Peyer's patch (tissue), 4 donors: ENCODE results near the gene CDCA3.

Experiments used
- CTCF ChIP-seq, 6 experiments: fragments of 450-650 bp in 4 of 6; fragments of 200-600 bp in 2 of 6; sonication (generic) in 1 of 6; IDR thresholded peaks; one replicate each; pipeline ENCODE4 v1.5.1; 2017 to 2019; ENCODE audit warnings: antibody characterized with exemption in 6 of 6, mild to moderate bottlenecking in 3 of 6, moderate library complexity in 1 of 6
- POLR2A ChIP-seq, 2 donors: fragments of 450-650 bp; IDR thresholded peaks; one replicate each; pipeline ENCODE4 v1.5.1; 2017; ENCODE audit warnings: antibody characterized with exemption in 2 of 2, mild to moderate bottlenecking in 2 of 2, moderate library complexity in 2 of 2

GRCh38 chr12:6827437-6827911 lies 23.6 kb downstream of the CDCA3 start:
- TF ChIP-seq CTCF (IDR thresholded peaks at IDR 0.05) (no peak), POLR2A (IDR thresholded peaks at IDR 0.05) (no peak)
